Measurements from ENCODE around the gene SPCS2. TPM values are rescaled to one million over a fixed set of nuclear protein-coding genes. Genes with fewer than 3 reads are reported as not detected.
"Not testable (repeated sequence)": the region's sequence is repeated elsewhere in the genome, so short reads cannot be mapped to it uniquely, and the experiment has no call there.

The SPCS2 gene
- total RNA-seq, 1 experiment from 2014 or later, result 91.5 TPM

DNA sequence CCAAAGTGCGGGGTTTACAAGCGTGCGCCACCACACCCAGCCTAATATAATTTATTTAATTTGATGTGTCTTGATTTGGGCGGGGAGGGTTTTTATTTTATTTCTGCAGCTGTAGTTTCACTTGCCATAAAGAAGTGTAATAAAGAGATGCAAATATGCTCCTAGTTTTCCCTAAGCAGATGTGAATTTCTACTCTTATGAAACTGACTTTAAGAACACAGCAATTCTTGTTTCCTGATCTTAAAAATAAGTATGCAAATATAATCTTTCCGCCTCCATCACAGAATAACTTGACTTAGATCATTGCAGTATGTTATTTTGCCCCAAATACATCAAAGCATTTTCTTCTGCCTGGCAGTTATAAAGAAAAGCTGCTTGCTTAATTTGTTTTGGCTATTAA, 4.4 kb downstream of the SPCS2 start:
- Histone ChIP-seq H2AFZ (ENCODE audit: low read length) (no peak overlapping the region), H4K20me1 (ENCODE audit: insufficient read depth, low read depth, low read length) (no peaks in the 10 kb centered on the region), H3K27ac (ENCODE audit: low read length) (peak overlapping the region; percentile 87), H3K9ac (ENCODE audit: low read length) (peak overlapping the region; percentile 46), H3K9me2 (replicated peaks; ENCODE audit: insufficient read depth, low read length) (no peaks in the 10 kb centered on the region), H3K79me2 (ENCODE audit: low read length) (peaks cover 98% of the 10 kb centered on the region), H3K4me2 (ENCODE audit: low read depth, low read length, poor library complexity, severe bottlenecking) (peak overlapping the region; percentile 86), H3K4me3 (ENCODE audit: low read length) (peak overlapping the region; percentile 22), H3K9me3 (ENCODE audit: low read length) (no peaks in the 10 kb centered on the region), H3K4me1 (ENCODE audit: low read length) (peaks cover 79% of the 10 kb centered on the region), H3K27me3 (ENCODE audit: low read length) (no peaks in the 10 kb centered on the region), H3K36me3 (ENCODE audit: insufficient read depth, low read length) (peaks cover 13% of the 10 kb centered on the region)
- DNase-seq, result peak; percentile 67

- peaks cover 82% of the 10 kb centered on the region for H3K4me1 ChIP-seq (ENCODE audit: low read length)
- H3K4me3 ChIP-seq (ENCODE audit: low read length), result peak overlapping the region; percentile 22; the same call in 1 of the 2 replicates
Measured at GRCh38 chr11:74954199-74954598, 5.1 kb downstream of the SPCS2 start.

GRCh38 chr11:74956397-74957015, 7.4 kb downstream of the SPCS2 start:
- peaks cover 100% of the 10 kb centered on the region for H3K79me2 ChIP-seq (ENCODE audit: low read length)
- no peaks in the 10 kb centered on the region for H3K9me2 ChIP-seq (replicated peaks; ENCODE audit: insufficient read depth, low read length)
- no peak overlapping the region for H3K27ac ChIP-seq (ENCODE audit: low read length)
- peaks cover 77% of the 10 kb centered on the region for H3K4me1 ChIP-seq (ENCODE audit: low read length)
- H3K4me2 ChIP-seq (ENCODE audit: low read depth, low read length, poor library complexity, severe bottlenecking), result no peak overlapping the region
- no peaks in the 10 kb centered on the region for H3K27me3 ChIP-seq (ENCODE audit: low read length)
- H3K9me3 ChIP-seq (ENCODE audit: low read length), result no peaks in the 10 kb centered on the region
- H3K4me3 ChIP-seq (ENCODE audit: low read length), result no peak overlapping the region
- H4K20me1 ChIP-seq (ENCODE audit: insufficient read depth, low read depth, low read length), result no peaks in the 10 kb centered on the region
- no peak overlapping the region for H2AFZ ChIP-seq (ENCODE audit: low read length)
- no peak overlapping the region for H3K9ac ChIP-seq (ENCODE audit: low read length)
- H3K36me3 ChIP-seq (ENCODE audit: insufficient read depth, low read length), result peaks cover 26% of the 10 kb centered on the region
- no peak for DNase-seq

More at GRCh38 chr11:74954199-74954598, 5.1 kb downstream of the SPCS2 start:
- Histone ChIP-seq H3K9me2 (replicated peaks; ENCODE audit: insufficient read depth, low read length) (no peaks in the 10 kb centered on the region), H3K79me2 (ENCODE audit: low read length) (peaks cover 100% of the 10 kb centered on the region), H3K36me3 (ENCODE audit: insufficient read depth, low read length) (peaks cover 13% of the 10 kb centered on the region), H3K9ac (ENCODE audit: low read length) (peak overlapping the region; percentile 46), H3K4me2 (ENCODE audit: low read depth, low read length, poor library complexity, severe bottlenecking) (peak overlapping the region; percentile 86), H3K9me3 (ENCODE audit: low read length) (no peaks in the 10 kb centered on the region), H3K27me3 (ENCODE audit: low read length) (no peaks in the 10 kb centered on the region), H3K27ac (ENCODE audit: low read length) (peak overlapping the region; percentile 87), H4K20me1 (ENCODE audit: insufficient read depth, low read depth, low read length) (no peaks in the 10 kb centered on the region), H2AFZ (ENCODE audit: low read length) (no peak overlapping the region)
- no peak for DNase-seq

DNA sequence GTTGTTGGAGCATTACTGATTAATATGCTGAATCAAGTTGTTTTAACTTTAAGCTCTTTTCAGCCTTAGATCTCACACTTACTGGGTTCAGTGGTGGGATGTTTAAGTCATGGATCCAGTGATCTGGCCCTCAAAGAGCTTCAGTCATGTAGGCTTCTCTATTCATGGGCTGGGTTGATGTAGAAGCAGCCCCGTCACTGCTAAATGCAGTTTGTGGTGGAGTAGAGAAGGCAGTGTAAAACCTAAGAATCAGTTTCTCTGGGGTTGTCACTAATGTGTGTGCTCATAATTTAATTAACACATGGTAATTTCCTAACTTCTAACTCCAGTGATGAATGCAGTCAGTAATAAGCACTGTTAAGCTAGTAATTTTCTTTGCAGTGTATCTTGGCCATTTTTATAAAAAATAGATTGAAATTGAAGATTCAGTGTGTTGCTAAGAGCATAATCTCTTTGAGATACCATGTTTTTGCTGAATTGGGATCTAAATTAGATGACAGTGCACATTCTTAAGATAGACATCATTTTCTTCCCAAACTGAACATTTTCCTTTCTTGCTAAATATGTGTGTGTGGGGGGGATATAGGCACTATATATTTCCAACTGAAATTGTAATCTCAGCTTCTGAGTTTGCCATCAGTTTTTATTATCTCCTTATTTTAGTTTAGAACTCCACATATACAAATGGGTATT, 9.0 kb downstream of the SPCS2 start:
- no peaks in the 10 kb centered on the region for H3K9me3 ChIP-seq (ENCODE audit: low read length)
- no peaks in the 10 kb centered on the region for H3K9me2 ChIP-seq (replicated peaks; ENCODE audit: insufficient read depth, low read length)
- H3K4me1 ChIP-seq (ENCODE audit: low read length), result peaks cover 77% of the 10 kb centered on the region
- 0 out of 2 replicates have a peak overlapping the region, but pooled peaks have one; percentile 3 for H3K9ac ChIP-seq (ENCODE audit: low read length)
- no peaks in the 10 kb centered on the region for H3K27me3 ChIP-seq (ENCODE audit: low read length)
- H3K4me2 ChIP-seq (ENCODE audit: low read depth, low read length, poor library complexity, severe bottlenecking), result no peak overlapping the region
- DNase-seq, result no peak
- peaks cover 28% of the 10 kb centered on the region for H3K36me3 ChIP-seq (ENCODE audit: insufficient read depth, low read length)
- H3K4me3 ChIP-seq (ENCODE audit: low read length), result no peak overlapping the region
- H2AFZ ChIP-seq (ENCODE audit: low read length), result no peak overlapping the region
- peak overlapping the region; percentile 52 for H3K27ac ChIP-seq (ENCODE audit: low read length)
- peaks cover 100% of the 10 kb centered on the region for H3K79me2 ChIP-seq (ENCODE audit: low read length)
- H4K20me1 ChIP-seq (ENCODE audit: insufficient read depth, low read depth, low read length), result no peaks in the 10 kb centered on the region

- H2AFZ ChIP-seq (ENCODE audit: low read length); H3K9me3 ChIP-seq (ENCODE audit: low read length); H3K4me2 ChIP-seq (ENCODE audit: low read depth, low read length, poor library complexity, severe bottlenecking); H3K4me3 ChIP-seq (ENCODE audit: low read length); H4K20me1 ChIP-seq (ENCODE audit: insufficient read depth, low read depth, low read length); H3K9me2 ChIP-seq (replicated peaks; ENCODE audit: insufficient read depth, low read length); DNase-seq; H3K27me3 ChIP-seq (ENCODE audit: low read length); H3K9ac ChIP-seq (ENCODE audit: low read length): not testable (repeated sequence)
- H3K36me3 ChIP-seq (ENCODE audit: insufficient read depth, low read length), result peaks cover 32% of the 10 kb centered on the region; the same call in 1 of the 2 replicates
- H3K27ac ChIP-seq (ENCODE audit: low read length), result peak overlapping the region; percentile 19; the same call in 1 of the 2 replicates
- H3K4me1 ChIP-seq (ENCODE audit: low read length), result peaks cover 58% of the 10 kb centered on the region
- H3K79me2 ChIP-seq (ENCODE audit: low read length), result peaks cover 100% of the 10 kb centered on the region
Measured at GRCh38 chr11:74960128-74960527, 11.1 kb downstream of the SPCS2 start.

GRCh38 chr11:74966651-74967050, 17.6 kb downstream of the SPCS2 start:
- peaks cover 10% of the 10 kb centered on the region; the same call in 1 of the 2 replicates for H4K20me1 ChIP-seq (ENCODE audit: insufficient read depth, low read depth, low read length)
- no peak overlapping the region for H2AFZ ChIP-seq (ENCODE audit: low read length)
- H3K9ac ChIP-seq (ENCODE audit: low read length), result no peak overlapping the region
- H3K79me2 ChIP-seq (ENCODE audit: low read length), result peaks cover 93% of the 10 kb centered on the region
- no peaks in the 10 kb centered on the region for H3K9me3 ChIP-seq (ENCODE audit: low read length)
- H3K4me1 ChIP-seq (ENCODE audit: low read length), result peaks cover 16% of the 10 kb centered on the region
- no peak overlapping the region for H3K4me3 ChIP-seq (ENCODE audit: low read length)
- H3K36me3 ChIP-seq (ENCODE audit: insufficient read depth, low read length), result peaks cover 61% of the 10 kb centered on the region; the same call in 1 of the 2 replicates
- no peak overlapping the region for H3K27ac ChIP-seq (ENCODE audit: low read length)
- DNase-seq, result no peak
- no peaks in the 10 kb centered on the region for H3K27me3 ChIP-seq (ENCODE audit: low read length)
- no peaks in the 10 kb centered on the region for H3K9me2 ChIP-seq (replicated peaks; ENCODE audit: insufficient read depth, low read length)
- no peak overlapping the region for H3K4me2 ChIP-seq (ENCODE audit: low read depth, low read length, poor library complexity, severe bottlenecking)

DNA sequence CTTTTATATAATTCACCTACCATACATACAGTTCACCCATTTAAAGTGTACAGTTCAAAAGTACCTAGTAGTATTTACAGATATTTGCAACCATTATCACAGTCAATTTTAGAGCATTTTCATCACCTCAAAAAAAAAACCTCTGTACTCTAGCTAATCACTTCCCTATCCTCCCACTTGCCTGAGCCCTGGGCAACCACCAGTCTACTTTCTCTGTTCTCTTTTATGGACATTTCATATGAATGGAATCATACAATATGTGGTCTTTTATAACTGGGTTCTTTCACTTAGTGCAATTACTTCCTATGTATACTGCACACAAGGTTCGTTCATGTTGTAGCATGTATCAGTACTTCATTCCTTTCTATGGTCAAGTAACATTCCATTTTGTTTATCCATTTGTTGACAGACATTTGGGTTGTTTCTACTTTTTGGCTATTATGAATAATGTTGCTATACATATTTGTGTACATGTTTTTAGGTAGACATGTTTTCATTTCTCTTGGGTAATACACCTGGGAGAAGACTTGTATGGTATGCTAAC, 21.9 kb downstream of the SPCS2 start:
- Histone ChIP-seq H4K20me1 (ENCODE audit: insufficient read depth, low read depth, low read length) (no peaks in the 10 kb centered on the region), H3K27ac (ENCODE audit: low read length) (no peak overlapping the region), H2AFZ (ENCODE audit: low read length) (no peak overlapping the region), H3K27me3 (ENCODE audit: low read length) (no peaks in the 10 kb centered on the region), H3K9me2 (replicated peaks; ENCODE audit: insufficient read depth, low read length) (no peaks in the 10 kb centered on the region), H3K4me1 (ENCODE audit: low read length) (no peaks in the 10 kb centered on the region), H3K9me3 (ENCODE audit: low read length) (no peaks in the 10 kb centered on the region), H3K36me3 (ENCODE audit: insufficient read depth, low read length) (peaks cover 73% of the 10 kb centered on the region; the same call in 1 of the 2 replicates), H3K9ac (ENCODE audit: low read length) (no peak overlapping the region), H3K79me2 (ENCODE audit: low read length) (peaks cover 85% of the 10 kb centered on the region), H3K4me2 (ENCODE audit: low read depth, low read length, poor library complexity, severe bottlenecking) (no peak overlapping the region), H3K4me3 (ENCODE audit: low read length) (no peak overlapping the region)
- DNase-seq, result no peak

DNA sequence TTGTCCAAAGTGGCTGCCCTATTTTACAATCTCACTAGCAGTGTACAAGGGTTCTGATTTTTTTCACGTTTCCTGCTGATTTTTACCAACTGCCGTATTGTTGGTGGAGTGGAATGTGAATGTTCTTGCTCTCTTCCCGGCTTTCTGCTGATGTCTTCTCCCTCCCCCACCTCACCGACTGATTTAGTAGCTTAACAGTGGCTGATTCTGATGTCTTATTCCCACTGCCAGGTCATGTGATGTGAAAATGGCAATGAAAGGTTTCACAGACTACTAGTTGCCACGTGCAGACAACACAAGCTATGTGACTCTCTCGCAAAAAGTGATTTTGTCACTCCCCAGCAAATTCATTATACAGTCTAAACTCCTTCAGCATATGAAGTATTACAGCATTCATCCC, 22.4 kb downstream of the SPCS2 start:
- no peak for DNase-seq
- Histone ChIP-seq H3K4me1 (ENCODE audit: low read length) (no peaks in the 10 kb centered on the region), H3K4me3 (ENCODE audit: low read length) (no peak overlapping the region), H4K20me1 (ENCODE audit: insufficient read depth, low read depth, low read length) (no peaks in the 10 kb centered on the region), H3K9me3 (ENCODE audit: low read length) (no peaks in the 10 kb centered on the region), H3K27ac (ENCODE audit: low read length) (no peak overlapping the region), H3K9me2 (replicated peaks; ENCODE audit: insufficient read depth, low read length) (no peaks in the 10 kb centered on the region), H3K27me3 (ENCODE audit: low read length) (no peaks in the 10 kb centered on the region), H2AFZ (ENCODE audit: low read length) (no peak overlapping the region), H3K36me3 (ENCODE audit: insufficient read depth, low read length) (peaks cover 73% of the 10 kb centered on the region; the same call in 1 of the 2 replicates), H3K79me2 (ENCODE audit: low read length) (peaks cover 83% of the 10 kb centered on the region), H3K9ac (ENCODE audit: low read length) (no peak overlapping the region), H3K4me2 (ENCODE audit: low read depth, low read length, poor library complexity, severe bottlenecking) (no peak overlapping the region)

Measured in Karpas-422 (cell line).